MM.1S (cell line): ENCODE measurements around the gene WDR62.

Source experiments
- EZH2phosphoT487 ChIP-seq: fragments of 300-600 bp; sonication (generic); IDR thresholded peaks from 2 replicates; pipeline ENCODE4 v1.6.1; 2018; ENCODE audit warnings: antibody characterized with exemption, low read length
- TF ChIP-seq, protein P1 (sequence below): fragments of 300-600 bp; sonication (generic); IDR thresholded peaks from 2 replicates; pipeline ENCODE4 v1.5.1; 2016; ENCODE audit warnings: antibody characterized with exemption, low read length, mixed read lengths

- TF ChIP-seq, protein P1, sequence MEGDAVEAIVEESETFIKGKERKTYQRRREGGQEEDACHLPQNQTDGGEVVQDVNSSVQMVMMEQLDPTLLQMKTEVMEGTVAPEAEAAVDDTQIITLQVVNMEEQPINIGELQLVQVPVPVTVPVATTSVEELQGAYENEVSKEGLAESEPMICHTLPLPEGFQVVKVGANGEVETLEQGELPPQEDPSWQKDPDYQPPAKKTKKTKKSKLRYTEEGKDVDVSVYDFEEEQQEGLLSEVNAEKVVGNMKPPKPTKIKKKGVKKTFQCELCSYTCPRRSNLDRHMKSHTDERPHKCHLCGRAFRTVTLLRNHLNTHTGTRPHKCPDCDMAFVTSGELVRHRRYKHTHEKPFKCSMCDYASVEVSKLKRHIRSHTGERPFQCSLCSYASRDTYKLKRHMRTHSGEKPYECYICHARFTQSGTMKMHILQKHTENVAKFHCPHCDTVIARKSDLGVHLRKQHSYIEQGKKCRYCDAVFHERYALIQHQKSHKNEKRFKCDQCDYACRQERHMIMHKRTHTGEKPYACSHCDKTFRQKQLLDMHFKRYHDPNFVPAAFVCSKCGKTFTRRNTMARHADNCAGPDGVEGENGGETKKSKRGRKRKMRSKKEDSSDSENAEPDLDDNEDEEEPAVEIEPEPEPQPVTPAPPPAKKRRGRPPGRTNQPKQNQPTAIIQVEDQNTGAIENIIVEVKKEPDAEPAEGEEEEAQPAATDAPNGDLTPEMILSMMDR, result no peak
- no peak for TF ChIP-seq EZH2phosphoT487
Measured at GRCh38 chr19:36061367-36061766, 6.7 kb downstream of the WDR62 start.
